ENCODE data around the gene NEBL. TPM values are rescaled to one million over a fixed set of nuclear protein-coding genes. Genes with fewer than 3 reads are reported as not detected.

Gene NEBL
- total and polyA plus RNA-seq, 2 of the 4 experiments (the other 2 are of a cell fraction): under 0.01 TPM

- dilution Hi-C loops (cut with HindIII; ENCODE audit: low sequenced_read_pairs, unreplicated experiment): no loop called here
- Histone ChIP-seq H2AK9ac (replicated peaks; ENCODE audit: low read depth, low read length, poor library complexity) (no peak overlapping the region), H3K18ac (ENCODE audit: low read depth, low read length) (no peak overlapping the region), H4K20me1 (ENCODE audit: insufficient read depth, low read length) (no peaks in the 10 kb centered on the region), H4K5ac (ENCODE audit: low read depth, low read length) (no peak overlapping the region), H3K14ac (replicated peaks; ENCODE audit: low read depth, low read length) (no peak overlapping the region), H3K23ac (ENCODE audit: low read depth, low read length) (no peak overlapping the region), H4K8ac (ENCODE audit: low read depth in 2 of 2, low read length in 2 of 2) (no peak overlapping the region), H4K91ac (ENCODE audit: insufficient read depth, low read depth, low read length) (no peak overlapping the region), H3K4me2 (ENCODE audit: low read depth, low read length) (no peak overlapping the region), H2BK5ac (ENCODE audit: low read depth, low read length, poor library complexity, severe bottlenecking) (no peak overlapping the region), H3K27ac (ENCODE audit: insufficient read depth, low read length) (no peak overlapping the region), H2BK20ac (ENCODE audit: low read depth, low read length) (no peak overlapping the region), H3K27me3 (ENCODE audit: control insufficient read depth, insufficient read depth, low read length) (no peaks in the 10 kb centered on the region), H3K56ac (ENCODE audit: extremely low read depth, insufficient read depth, low read length) (no peak overlapping the region), H3K9me3 (ENCODE audit: control insufficient read depth, insufficient read depth, low read length) (no peaks in the 10 kb centered on the region), H3K79me1 (ENCODE audit: low read depth in 1 of 2, low read length in 2 of 2) (no peaks in the 10 kb centered on the region), H2AFZ (replicated peaks; ENCODE audit: low read length, poor library complexity) (no peak overlapping the region), H3K4me1 (ENCODE audit: control insufficient read depth, insufficient read depth, low read length) (no peaks in the 10 kb centered on the region), H3K36me3 (ENCODE audit: control insufficient read depth, insufficient read depth, low read length) (no peaks in the 10 kb centered on the region), H2BK15ac (ENCODE audit: low read depth, low read length) (no peak overlapping the region), H3K4ac (ENCODE audit: low read depth, low read length) (no peak overlapping the region), H2BK120ac (ENCODE audit: low read depth, low read length) (no peak overlapping the region), H3K4me3 (ENCODE audit: insufficient read depth, low read depth, low read length) (no peak overlapping the region), H2AK5ac (ENCODE audit: low read depth, low read length) (no peak overlapping the region), H3K9me1 (ENCODE audit: insufficient read depth, low read length) (no peaks in the 10 kb centered on the region), H3K9ac (ENCODE audit: low read depth, low read length) (no peak overlapping the region)
- CTCF ChIA-PET: no interaction called here
- in situ Hi-C loops (cut with MboI; ENCODE audit: low sequenced_read_pairs): no loop called here
- DNase-seq: no peak
- no TSS peak for BruUV-seq (replicated peaks)
- POLR2A ChIA-PET (ENCODE audit: unreplicated experiment): no interaction called here
- ATAC-seq (ENCODE audit: low read depth): no peak
- intact Hi-C loops (cut with micrococcal nuclease): loop anchor here (10.0 kb wide), 3 partner anchors 738 to 1228 kb away; no protein-coding TSS in a partner anchor
- no CpG with 5 or more reads among the region's 10 CpGs for WGBS, 2 experiments (ENCODE audit: extremely low coverage in 2 of 2, insufficient read length in 1 of 2)
- TF ChIP-seq POLR2A (IDR thresholded peaks at IDR 0.05; ENCODE audit: low read depth, low read length) (no peak), NFE2L2 (IDR thresholded peaks at IDR 0.05; ENCODE audit: low read depth, low read length) (no peak), CTCF (conservative IDR thresholded peaks at IDR 0.05; ENCODE audit: low read depth, low read length) (no peak), MXI1 (IDR thresholded peaks at IDR 0.05; ENCODE audit: borderline replicate concordance, low read depth, low read length) (no peak), BHLHE40 (IDR thresholded peaks at IDR 0.05; ENCODE audit: low read depth, low read length) (no peak), CEBPB (IDR thresholded peaks at IDR 0.05; ENCODE audit: low read depth, low read length) (no peak), RAD21 (IDR thresholded peaks at IDR 0.05; ENCODE audit: low read length) (no peak), RFX5 (IDR thresholded peaks at IDR 0.05; ENCODE audit: low read depth, low read length) (no peak), CHD1 (IDR thresholded peaks at IDR 0.05; ENCODE audit: low read depth, low read length) (no peak), SMC3 (IDR thresholded peaks at IDR 0.05; ENCODE audit: low read depth, low read length) (no peak), ELK1 (IDR thresholded peaks at IDR 0.05; ENCODE audit: borderline replicate concordance, low read depth, low read length) (no peak), MAZ (IDR thresholded peaks at IDR 0.05; ENCODE audit: borderline replicate concordance, low read depth, low read length) (no peak), FOS (IDR thresholded peaks at IDR 0.05; ENCODE audit: low read depth, low read length) (no peak), RCOR1 (IDR thresholded peaks at IDR 0.05; ENCODE audit: insufficient replicate concordance, low read length) (no peak), USF2 (IDR thresholded peaks at IDR 0.05; ENCODE audit: low read depth, low read length) (no peak), MAFK (IDR thresholded peaks at IDR 0.05; ENCODE audit: low read depth, low read length) (no peak)
Observed at GRCh38 chr10:20852303-20852702, 44.8 kb downstream of the NEBL start.

Data from IMR-90 (cell line).